ENCODE results near the gene SLC17A6.

Gene SLC17A6

GRCh38 chr11:22337596-22338485, at the start of gene SLC17A6:
Gene SLC17A6 (plus strand): TSS chr11:22338381. CDS start chr11:22338534, 153 bp downstream.
- no CpG with 5 or more reads among the region's 28 CpGs for WGBS (ENCODE audit: insufficient coverage, insufficient read length)
- Histone ChIP-seq H3K9me3 (ENCODE audit: control insufficient read depth, insufficient read depth, low read length) (no peaks in the 10 kb centered on the region), H3K4me1 (ENCODE audit: control insufficient read depth, insufficient read depth, low read length) (no peaks in the 10 kb centered on the region; the same call in 1 of the 2 replicates), H3K27me3 (ENCODE audit: control insufficient read depth, insufficient read depth, low read length) (peaks cover 11% of the 10 kb centered on the region), H3K36me3 (ENCODE audit: control insufficient read depth, insufficient read depth, low read length) (no peaks in the 10 kb centered on the region), H3K27ac (ENCODE audit: low read length) (no peak within 1 kb of the TSS), H3K4me3 (ENCODE audit: low read length) (no peak within 1 kb of the TSS)
- no peak for DNase-seq (ENCODE audit: low read depth, low spot score)

GRCh38 chr11:22302368-22302767, 35.8 kb upstream of the SLC17A6 start:
- no peak for DNase-seq (ENCODE audit: low read depth, low spot score)

GRCh38 chr11:22304337-22304961, 33.7 kb upstream of the SLC17A6 start:
- Histone ChIP-seq H3K9me3 (ENCODE audit: control insufficient read depth, insufficient read depth, low read length) (no peaks in the 10 kb centered on the region), H3K27me3 (ENCODE audit: control insufficient read depth, insufficient read depth, low read length) (no peaks in the 10 kb centered on the region), H3K27ac (ENCODE audit: low read length) (no peak overlapping the region), H3K4me1 (ENCODE audit: control insufficient read depth, insufficient read depth, low read length) (no peaks in the 10 kb centered on the region), H3K4me3 (ENCODE audit: low read length) (no peak overlapping the region), H3K36me3 (ENCODE audit: control insufficient read depth, insufficient read depth, low read length) (no peaks in the 10 kb centered on the region)
- no peak for DNase-seq (ENCODE audit: low read depth, low spot score)
- WGBS (ENCODE audit: insufficient coverage, insufficient read length) = no CpG with 5 or more reads among the region's 5 CpGs

More at GRCh38 chr11:22302368-22302767, 35.8 kb upstream of the SLC17A6 start:
- Histone ChIP-seq H3K9me3 (ENCODE audit: control insufficient read depth, insufficient read depth, low read length) (no peaks in the 10 kb centered on the region), H3K4me3 (ENCODE audit: low read length) (no peak overlapping the region), H3K27me3 (ENCODE audit: control insufficient read depth, insufficient read depth, low read length) (no peaks in the 10 kb centered on the region), H3K36me3 (ENCODE audit: control insufficient read depth, insufficient read depth, low read length) (no peaks in the 10 kb centered on the region), H3K27ac (ENCODE audit: low read length) (no peak overlapping the region), H3K4me1 (ENCODE audit: control insufficient read depth, insufficient read depth, low read length) (no peaks in the 10 kb centered on the region)

- no peak for DNase-seq (ENCODE audit: low read depth, low spot score)
Measured at GRCh38 chr11:22317656-22318055, 20.5 kb upstream of the SLC17A6 start.

DNA sequence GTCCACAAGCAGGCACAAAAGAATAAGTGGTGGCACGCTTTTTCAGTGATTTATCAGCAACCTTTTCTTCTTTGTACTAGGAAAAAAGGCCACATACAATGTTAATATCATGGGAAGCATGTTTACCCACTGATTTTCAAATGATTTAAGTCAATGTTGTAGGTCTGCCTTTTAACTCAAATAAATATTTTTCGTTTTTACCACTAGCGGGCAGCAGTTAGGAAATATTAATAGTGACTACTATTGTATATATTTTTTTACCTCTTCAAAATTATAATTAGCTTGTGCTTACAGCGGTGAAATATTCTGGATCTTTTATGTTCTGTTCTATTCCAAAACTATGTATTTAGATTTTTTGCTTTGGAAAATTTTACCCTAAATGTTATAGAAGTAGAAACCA, 6.4 kb upstream of the SLC17A6 start:
- no peaks in the 10 kb centered on the region for H3K27me3 ChIP-seq (ENCODE audit: control insufficient read depth, insufficient read depth, low read length)
- no peaks in the 10 kb centered on the region; the same call in 1 of the 2 replicates for H3K4me1 ChIP-seq (ENCODE audit: control insufficient read depth, insufficient read depth, low read length)
- no peak overlapping the region for H3K27ac ChIP-seq (ENCODE audit: low read length)
- no CpG with 5 or more reads among the region's 4 CpGs for WGBS (ENCODE audit: insufficient coverage, insufficient read length)
- no peaks in the 10 kb centered on the region for H3K36me3 ChIP-seq (ENCODE audit: control insufficient read depth, insufficient read depth, low read length)
- no peaks in the 10 kb centered on the region for H3K9me3 ChIP-seq (ENCODE audit: control insufficient read depth, insufficient read depth, low read length)
- DNase-seq (ENCODE audit: low read depth, low spot score) = no peak
- no peak overlapping the region for H3K4me3 ChIP-seq (ENCODE audit: low read length)

More at GRCh38 chr11:22317656-22318055, 20.5 kb upstream of the SLC17A6 start:
- Histone ChIP-seq H3K4me1 (ENCODE audit: control insufficient read depth, insufficient read depth, low read length) (no peaks in the 10 kb centered on the region), H3K27me3 (ENCODE audit: control insufficient read depth, insufficient read depth, low read length) (no peaks in the 10 kb centered on the region), H3K36me3 (ENCODE audit: control insufficient read depth, insufficient read depth, low read length) (no peaks in the 10 kb centered on the region), H3K27ac (ENCODE audit: low read length) (no peak overlapping the region), H3K9me3 (ENCODE audit: control insufficient read depth, insufficient read depth, low read length) (no peaks in the 10 kb centered on the region), H3K4me3 (ENCODE audit: low read length) (no peak overlapping the region)
- WGBS (ENCODE audit: insufficient coverage, insufficient read length) = no CpG with 5 or more reads among the region's 15 CpGs

DNA sequence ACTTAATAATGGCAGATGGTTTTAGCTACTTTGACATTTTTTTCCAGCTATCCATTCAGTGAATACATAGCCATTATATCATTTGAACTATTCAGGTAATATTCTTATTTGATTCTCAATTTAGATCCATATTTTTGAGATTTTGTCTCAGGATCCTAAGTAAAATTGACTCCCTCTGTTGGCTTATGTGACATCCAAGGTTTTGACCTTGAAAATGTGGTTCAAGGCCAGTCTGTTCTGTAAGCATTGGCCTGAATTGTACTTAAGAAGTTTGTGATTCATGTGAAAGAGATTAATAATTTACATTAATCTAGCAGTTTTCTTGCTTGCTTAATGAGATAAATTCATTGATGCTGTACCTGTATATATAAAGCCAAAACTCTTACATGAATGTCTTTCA, 1.6 kb upstream of the SLC17A6 start:
- no peak overlapping the region for H3K27ac ChIP-seq (ENCODE audit: low read length)
- H3K4me1 ChIP-seq (ENCODE audit: control insufficient read depth, insufficient read depth, low read length) = no peaks in the 10 kb centered on the region; the same call in 1 of the 2 replicates
- no peaks in the 10 kb centered on the region; the same call in 1 of the 2 replicates for H3K27me3 ChIP-seq (ENCODE audit: control insufficient read depth, insufficient read depth, low read length)
- no peak for DNase-seq (ENCODE audit: low read depth, low spot score)
- no peaks in the 10 kb centered on the region for H3K36me3 ChIP-seq (ENCODE audit: control insufficient read depth, insufficient read depth, low read length)
- no peaks in the 10 kb centered on the region for H3K9me3 ChIP-seq (ENCODE audit: control insufficient read depth, insufficient read depth, low read length)
- H3K4me3 ChIP-seq (ENCODE audit: low read length) = no peak overlapping the region

GRCh38 chr11:22339611-22340010, 1.4 kb downstream of the SLC17A6 start:
- Histone ChIP-seq H3K9me3 (ENCODE audit: control insufficient read depth, insufficient read depth, low read length) (no peaks in the 10 kb centered on the region), H3K4me1 (ENCODE audit: control insufficient read depth, insufficient read depth, low read length) (no peaks in the 10 kb centered on the region; the same call in 1 of the 2 replicates), H3K27ac (ENCODE audit: low read length) (no peak overlapping the region), H3K4me3 (ENCODE audit: low read length) (no peak overlapping the region), H3K27me3 (ENCODE audit: control insufficient read depth, insufficient read depth, low read length) (peaks cover 18% of the 10 kb centered on the region), H3K36me3 (ENCODE audit: control insufficient read depth, insufficient read depth, low read length) (no peaks in the 10 kb centered on the region)
- no peak for DNase-seq (ENCODE audit: low read depth, low spot score)
- WGBS (ENCODE audit: insufficient coverage, insufficient read length) = no CpG with 5 or more reads among the region's 9 CpGs

- no peak overlapping the region for H3K27ac ChIP-seq (ENCODE audit: low read length)
- WGBS (ENCODE audit: insufficient coverage, insufficient read length) = no CpG with 5 or more reads among the region's 6 CpGs
- DNase-seq (ENCODE audit: low read depth, low spot score) = no peak
- no peaks in the 10 kb centered on the region for H3K9me3 ChIP-seq (ENCODE audit: control insufficient read depth, insufficient read depth, low read length)
- no peaks in the 10 kb centered on the region; the same call in 1 of the 2 replicates for H3K4me1 ChIP-seq (ENCODE audit: control insufficient read depth, insufficient read depth, low read length)
- peaks cover 18% of the 10 kb centered on the region for H3K27me3 ChIP-seq (ENCODE audit: control insufficient read depth, insufficient read depth, low read length)
- no peaks in the 10 kb centered on the region for H3K36me3 ChIP-seq (ENCODE audit: control insufficient read depth, insufficient read depth, low read length)
- no peak overlapping the region; the same call in 1 of the 2 replicates for H3K4me3 ChIP-seq (ENCODE audit: low read length)
Measured at GRCh38 chr11:22340235-22340634, 2.1 kb downstream of the SLC17A6 start.

- no CpG with 5 or more reads among the region's 40 CpGs for WGBS (ENCODE audit: insufficient coverage, insufficient read length)
- Histone ChIP-seq H3K4me3 (ENCODE audit: low read length) (peak overlapping the region; percentile 23; the same call in 1 of the 2 replicates), H3K27ac (ENCODE audit: low read length) (no peak overlapping the region), H3K9me3 (ENCODE audit: control insufficient read depth, insufficient read depth, low read length) (no peaks in the 10 kb centered on the region), H3K4me1 (ENCODE audit: control insufficient read depth, insufficient read depth, low read length) (no peaks in the 10 kb centered on the region), H3K36me3 (ENCODE audit: control insufficient read depth, insufficient read depth, low read length) (no peaks in the 10 kb centered on the region), H3K27me3 (ENCODE audit: control insufficient read depth, insufficient read depth, low read length) (peaks cover 18% of the 10 kb centered on the region)
- DNase-seq (ENCODE audit: low read depth, low spot score) = no peak
Measured at GRCh38 chr11:22340701-22341587, 2.8 kb downstream of the SLC17A6 start.

DNA sequence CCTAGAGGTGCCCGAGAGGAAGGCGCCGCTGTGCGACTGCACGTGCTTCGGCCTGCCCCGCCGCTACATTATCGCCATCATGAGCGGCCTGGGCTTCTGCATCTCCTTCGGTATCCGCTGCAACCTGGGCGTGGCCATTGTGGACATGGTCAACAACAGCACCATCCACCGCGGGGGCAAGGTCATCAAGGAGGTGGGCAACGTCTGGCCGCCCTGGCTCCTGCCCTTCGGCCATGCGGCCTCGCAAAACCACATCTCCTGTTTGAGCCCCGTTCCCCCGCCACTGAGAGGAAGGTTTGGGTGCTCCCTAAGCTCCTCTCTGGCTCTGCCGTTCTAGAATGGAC, 3.4 kb downstream of the SLC17A6 start:
- Histone ChIP-seq H3K9me3 (ENCODE audit: control insufficient read depth, insufficient read depth, low read length) (no peaks in the 10 kb centered on the region), H3K27me3 (ENCODE audit: control insufficient read depth, insufficient read depth, low read length) (peaks cover 18% of the 10 kb centered on the region), H3K4me3 (ENCODE audit: low read length) (no peak overlapping the region; the same call in 1 of the 2 replicates), H3K27ac (ENCODE audit: low read length) (no peak overlapping the region), H3K4me1 (ENCODE audit: control insufficient read depth, insufficient read depth, low read length) (no peaks in the 10 kb centered on the region), H3K36me3 (ENCODE audit: control insufficient read depth, insufficient read depth, low read length) (no peaks in the 10 kb centered on the region)
- DNase-seq (ENCODE audit: low read depth, low spot score) = no peak
- WGBS (ENCODE audit: insufficient coverage, insufficient read length) = no CpG with 5 or more reads among the region's 23 CpGs
